HUDEP-2 (cell line): ENCODE results near the gene RAB3IP.

ENCODE experiments used
- DNase-seq, 76 experiments: peaks; one replicate each; lab custom pipeline; 2025; ENCODE audit not compliant: unreplicated experiment in 76 of 76; lab: John Stamatoyannopoulos, UW

Gene RAB3IP

GRCh38 chr12:69738351-69739286 lies at the start of gene RAB3IP:
Gene RAB3IP, plus strand, starts transcription at chr12:69738860. Its CDS starts 16,549 bp downstream, at chr12:69755409.
- peak in 73 of 76 experiments; percentile 14 to 94 (median 79) for DNase-seq

GRCh38 chr12:69689638-69690037 lies 49.0 kb upstream of the RAB3IP start:
- no peak for DNase-seq

- no peak for DNase-seq
Observed at GRCh38 chr12:69694123-69694522, 44.5 kb upstream of the RAB3IP start.

GRCh38 chr12:69698054-69698453 lies 40.6 kb upstream of the RAB3IP start:
- no peak for DNase-seq

GRCh38 chr12:69698769-69699540 lies 39.7 kb upstream of the RAB3IP start, which contains the start of gene BEST3:
Gene BEST3, minus strand, starts transcription at chr12:69699303. Its CDS starts 1,505 bp downstream, at chr12:69697798.
- no peak for DNase-seq

- DNase-seq = no peak
Observed at GRCh38 chr12:69701826-69702225, 36.8 kb upstream of the RAB3IP start.

GRCh38 chr12:69703146-69703642 lies 35.5 kb upstream of the RAB3IP start:
- no peak for DNase-seq

- DNase-seq = no peak
Observed at GRCh38 chr12:69704357-69704756, 34.3 kb upstream of the RAB3IP start.

GRCh38 chr12:69708649-69709048 lies 30.0 kb upstream of the RAB3IP start:
- DNase-seq = no peak

- no peak for DNase-seq
Observed at GRCh38 chr12:69712826-69713225, 25.8 kb upstream of the RAB3IP start.

- DNase-seq = no peak
Observed at GRCh38 chr12:69714542-69714941, 24.1 kb upstream of the RAB3IP start.

GRCh38 chr12:69719336-69720316 lies 19.0 kb upstream of the RAB3IP start:
- no peak for DNase-seq

GRCh38 chr12:69720750-69721149 lies 17.9 kb upstream of the RAB3IP start:
- DNase-seq = no peak

GRCh38 chr12:69726922-69727321 lies 11.7 kb upstream of the RAB3IP start:
- no peak for DNase-seq

- no peak for DNase-seq
Observed at GRCh38 chr12:69732088-69732487, 6.6 kb upstream of the RAB3IP start.

GRCh38 chr12:69733638-69734037 lies 5.0 kb upstream of the RAB3IP start:
- no peak for DNase-seq

GRCh38 chr12:69739287-69740191 lies 879 bp downstream of the RAB3IP start:
- DNase-seq = peak in 24 of 76 experiments; percentile 3 to 45 (median 14)

- no peak for DNase-seq
Observed at GRCh38 chr12:69744109-69744508, 5.4 kb downstream of the RAB3IP start.

GRCh38 chr12:69751476-69751875 lies 12.8 kb downstream of the RAB3IP start:
- DNase-seq = no peak
